GM12878 (cell line): ENCODE results near the gene KBTBD13. TPM values are rescaled to one million over a fixed set of nuclear protein-coding genes. Genes with fewer than 3 reads are reported as not detected.

ENCODE experiments used
- ATAC-seq: fragments of 200-7000 bp; cut with Tn5 transposase; 3 replicates; pipeline ENCODE4 v1.9.1; 2020; ENCODE audit warnings: mild to moderate bottlenecking, moderate library complexity
- BruUV-seq: library from RNA; stranded (reverse); fragments of 400-500 nt; replicated peaks from 2 replicates; lab custom pipeline; 2021; lab: Mats Ljungman, UMichigan
- CTCF ChIA-PET: fragments of 300-600 bp; sonication (Branson Sonifier 250); formaldehyde crosslinking; extraction: SDS; loops from one replicate; lab custom pipeline; 2021; ENCODE audit warnings: inconsistent platforms; lab: Yijun Ruan, JAX
- POLR2A ChIA-PET: fragments of 350-600 bp; formaldehyde crosslinking; extraction: SDS; loops from one replicate; lab custom pipeline; 2021; ENCODE audit warnings: inconsistent platforms; lab: Charles Lee
- RAD21 ChIA-PET: fragments of 300-600 bp; sonication (Branson Sonifier 250); formaldehyde crosslinking; loops from one replicate; lab custom pipeline; 2023; ENCODE audit warnings: antibody characterized with exemption; ENCODE audit not compliant: unreplicated experiment; lab: Charles Lee
- SMC1A ChIA-PET: fragments of 300-600 bp; sonication (Branson Sonifier 250); formaldehyde crosslinking; loops from one replicate; lab custom pipeline; 2023; ENCODE audit not compliant: unreplicated experiment, uncharacterized antibody; lab: Charles Lee
- DNase-seq: peaks from one replicate; pipeline ENCODE4 v3.0.0-alpha.2; 2011; ENCODE audit warnings: low read depth, low spot score
- FAIRE-seq: peaks from 3 replicates; lab custom pipeline; 2011; peaks lifted over from hg19 to GRCh38; lab: Jason Lieb, UNC
- H2AFZ ChIP-seq: 2 replicates; pipeline ENCODE4 v1.6.0; 2011; ENCODE audit warnings: low read depth, low read length, control low read depth; ENCODE audit not compliant: control insufficient read depth
- H3K27ac ChIP-seq: 2 replicates; pipeline ENCODE4 v1.5.1; 2011; ENCODE audit warnings: control low read depth; ENCODE audit not compliant: control insufficient read depth, insufficient read depth
- H3K27me3 ChIP-seq, 2 experiments: replicated peaks in 1 of 2; 2 replicates each; pipeline versions ENCODE4 v1.6.0 to v1.6.1; 2011; ENCODE audit warnings: low read length in 1 of 2; ENCODE audit not compliant: control insufficient read depth in 2 of 2, insufficient read depth in 2 of 2
- H3K36me3 ChIP-seq, 2 experiments: 2 replicates each; pipeline ENCODE4 v1.5.1; 2011; ENCODE audit warnings: low read length in 1 of 2; ENCODE audit not compliant: control insufficient read depth in 2 of 2, insufficient read depth in 2 of 2
- H3K4me1 ChIP-seq: 2 replicates; pipeline ENCODE4 v1.6.1; 2011; ENCODE audit warnings: mild to moderate bottlenecking, low read length, moderate library complexity, mixed read lengths; ENCODE audit not compliant: control insufficient read depth, insufficient read depth
- H3K4me2 ChIP-seq: 2 replicates; pipeline ENCODE4 v1.6.0; 2011; ENCODE audit warnings: control low read depth; ENCODE audit not compliant: control insufficient read depth, insufficient read depth
- H3K4me3 ChIP-seq: fragments of 200-600 bp; sonication (generic); 2 replicates; pipeline ENCODE4 v1.5.1; 2016
- H3K79me2 ChIP-seq: 2 replicates; pipeline ENCODE4 v1.6.0; 2011; ENCODE audit warnings: low read length; ENCODE audit not compliant: control insufficient read depth, insufficient read depth
- H3K9ac ChIP-seq: 2 replicates; pipeline ENCODE4 v1.8.0; 2011; ENCODE audit warnings: low read length, control low read depth, mixed read lengths; ENCODE audit not compliant: control insufficient read depth, insufficient read depth
- H3K9me3 ChIP-seq: replicated peaks from 3 replicates; pipeline ENCODE4 v1.5.1; 2011; ENCODE audit warnings: mild to moderate bottlenecking, low read length; ENCODE audit not compliant: control insufficient read depth, insufficient read depth
- H4K20me1 ChIP-seq: 2 replicates; pipeline ENCODE4 v1.6.0; 2011; ENCODE audit not compliant: control insufficient read depth, insufficient read depth
- ASH2L ChIP-seq: fragments of 300-600, 200-600 bp; sonication (generic); IDR thresholded peaks from 2 replicates; pipeline ENCODE4 v1.6.1; 2017; ENCODE audit warnings: low read depth, mild to moderate bottlenecking, borderline replicate concordance
- EGR1 ChIP-seq, 2 experiments: IDR thresholded peaks; 1 replicate in 1 of 2; 2 replicates in 1 of 2; pipeline ENCODE4 v1.6.1; 2011 to 2012; ENCODE audit warnings: low read depth in 2 of 2, low read length in 2 of 2, borderline replicate concordance in 1 of 2, mild to moderate bottlenecking in 1 of 2, moderate library complexity in 1 of 2
- FOS ChIP-seq: IDR thresholded peaks from 3 replicates; pipeline ENCODE4 v1.6.1; 2011; ENCODE audit warnings: borderline replicate concordance; ENCODE audit not compliant: insufficient read length; ENCODE audit errors: extremely low read depth
- HDAC2 ChIP-seq: fragments of 200-600 bp; sonication (generic); IDR thresholded peaks from 2 replicates; pipeline ENCODE4 v1.6.1; 2017
- KAT2A ChIP-seq: conservative IDR thresholded peaks from 2 replicates; pipeline ENCODE4 v1.6.1; 2011; ENCODE audit warnings: low read depth, low read length; ENCODE audit not compliant: control insufficient read depth
- MLLT1 ChIP-seq: fragments of 450-650 bp; IDR thresholded peaks from 2 replicates; pipeline ENCODE4 v1.6.1; 2016; ENCODE audit warnings: mild to moderate bottlenecking
- NFXL1 ChIP-seq: fragments of 450-650 bp; IDR thresholded peaks from 2 replicates; pipeline ENCODE4 v1.6.1; 2017; ENCODE audit warnings: antibody characterized with exemption, mild to moderate bottlenecking, borderline replicate concordance
- PBX3 ChIP-seq: IDR thresholded peaks from 2 replicates; pipeline ENCODE4 v1.6.1; 2011; ENCODE audit warnings: mild to moderate bottlenecking, low read depth, low read length, moderate library complexity; ENCODE audit not compliant: insufficient replicate concordance
- RAD51 ChIP-seq: fragments of 450-650 bp; IDR thresholded peaks from 2 replicates; pipeline ENCODE4 v1.6.1; 2016; ENCODE audit warnings: moderate library complexity, mild to moderate bottlenecking, inconsistent platforms
- RCOR1 ChIP-seq: conservative IDR thresholded peaks from 2 replicates; pipeline ENCODE4 v1.6.1; 2012; ENCODE audit warnings: low read depth, low read length, improper control_type of control experiment
- SP1 ChIP-seq: IDR thresholded peaks from one replicate; pipeline ENCODE4 v1.6.1; 2011; ENCODE audit warnings: low read depth, low read length
- SREBF2 ChIP-seq: IDR thresholded peaks from 2 replicates; pipeline ENCODE4 v1.6.1; 2012; ENCODE audit warnings: mild to moderate bottlenecking, low read length
- TBL1XR1 ChIP-seq: IDR thresholded peaks from 2 replicates; pipeline ENCODE4 v1.6.1; 2012; ENCODE audit warnings: low read depth, low read length, improper control_type of control experiment
- ZNF274 ChIP-seq: IDR thresholded peaks from one replicate; pipeline ENCODE4 v1.8.0; 2011; ENCODE audit not compliant: insufficient read length, insufficient read depth
- ZNF622 ChIP-seq: fragments of 450-650 bp; IDR thresholded peaks from 2 replicates; pipeline ENCODE4 v1.6.1; 2017; ENCODE audit warnings: mild to moderate bottlenecking, inconsistent platforms
- WGBS: methylation state at CpG from one replicate; pipeline ENCODE4 v1.1.6; 2016; ENCODE audit warnings: low lambda C conversion rate; ENCODE audit not compliant: insufficient replicate concordance, insufficient coverage; ENCODE audit errors: missing lambda C conversion rate; 5-methylcytosine and 5-hydroxymethylcytosine counted together
- in situ Hi-C: fragments of 300-500 bp; cut with MboI; formaldehyde crosslinking; loops from 9 replicates; pipeline ENCODE4 v1.14.3; 2018; ENCODE audit warnings: mixed read lengths
- intact Hi-C: fragments of 100-400 bp; cut with micrococcal nuclease; formaldehyde crosslinking; loops from one replicate; pipeline ENCODE4 v1.14.2; 2022; ENCODE audit not compliant: unreplicated experiment
- polyA plus RNA-seq, 11 experiments: library from polyadenylated mRNA; depleted of rRNA in 4 of 11; unstranded in 6 of 11; stranded (reverse) in 5 of 11; fragments of >200 nt; fragmentation: Nextera tagmentation in 4 of 11; fragmentation: Illumina TruSeq in 1 of 11; extraction: Ambion mirVana in 4 of 11; extraction: Trizol in 1 of 11; gene quantifications; 1 replicate in 1 of 11; 2 replicates in 10 of 11; pipeline versions ENCODE4 v1.2.1 to v1.2.3, GENCODE V29; 2011 to 2016; ENCODE audit warnings: inconsistent platforms in 2 of 11, missing spikeins in 2 of 11, low read depth in 1 of 11
- total RNA-seq, 4 experiments: library from RNA; depleted of rRNA in 3 of 4; stranded (reverse); fragments of >200 nt in 3 of 4; fragmentation: Illumina TruSeq in 1 of 4; extraction: Trizol in 1 of 4; gene quantifications; 2 replicates each; pipeline versions ENCODE4 v1.2.1 to v1.2.3, GENCODE V29; 2013 to 2021

Gene KBTBD13
- total and polyA plus RNA-seq, 10 of the 15 experiments (the other 5 are each of a cell fraction or from before 2014, with no cell fraction given), result 0.06 TPM; not detected in 9

- Histone ChIP-seq H3K27me3 (peaks cover 0 to 2% of the 10 kb centered on the region in 2 experiments), H2AFZ (no peak overlapping the region), H3K9me3 (no peaks in the 10 kb centered on the region), H3K79me2 (no peaks in the 10 kb centered on the region), H3K4me3 (no peak overlapping the region), H3K36me3 (no peaks in the 10 kb centered on the region), H3K4me2 (no peak overlapping the region), H4K20me1 (no peaks in the 10 kb centered on the region), H3K4me1 (no peaks in the 10 kb centered on the region), H3K27ac (no peak overlapping the region), H3K9ac (no peak overlapping the region)
- ATAC-seq (no peak), DNase-seq (no peak), FAIRE-seq (no peak)
- POLR2A ChIA-PET, result no interaction called here
- in situ Hi-C loops, result no loop called here
- intact Hi-C loops, result no loop called here
- BruUV-seq, result no TSS peak
- RAD21 ChIA-PET, result no interaction called here
- TF ChIP-seq EGR1 (IDR thresholded peaks at IDR 0.05; ENCODE audit: borderline replicate concordance in 1 of 2, low read depth in 2 of 2, low read length in 2 of 2), result no peak
- TF ChIP-seq HDAC2, result no peak
- no peak for TF ChIP-seq ZNF622
- no peak for TF ChIP-seq ZNF274
- no peak for TF ChIP-seq RCOR1
- TF ChIP-seq SP1, result no peak
- TF ChIP-seq NFXL1, result no peak
- no peak for TF ChIP-seq ASH2L
- no peak for TF ChIP-seq RAD51
- no peak for TF ChIP-seq MLLT1
- no peak for TF ChIP-seq FOS
- TF ChIP-seq KAT2A, result no peak
- TF ChIP-seq PBX3, result no peak
- TF ChIP-seq TBL1XR1, result no peak
- TF ChIP-seq SREBF2, result no peak
- CTCF ChIA-PET, result no interaction called here
- SMC1A ChIA-PET, result no interaction called here
- 45% methylated on average over 5 of the region's 5 CpGs for WGBS
These were observed 5.2 kb upstream of the KBTBD13 start for GRCh38 chr15:65071381-65071811.
